PC-3 (cell line): ENCODE results near the gene HDAC1.

Experiments
- EZH2 ChIP-seq: fragments of 300-600 bp; sonication (generic); IDR thresholded peaks from one replicate; pipeline ENCODE4 v1.6.1; 2017; ENCODE audit warnings: antibody characterized with exemption, mild to moderate bottlenecking, low read length; ENCODE audit not compliant: unreplicated experiment
- EZH2phosphoT487 ChIP-seq: fragments of 300-600 bp; sonication (generic); IDR thresholded peaks from 2 replicates; pipeline ENCODE4 v1.6.1; 2018; ENCODE audit warnings: mild to moderate bottlenecking, antibody characterized with exemption, low read length, borderline replicate concordance
- TF ChIP-seq, protein P1 (sequence below): fragments of 300-600 bp; sonication (generic); conservative IDR thresholded peaks from 2 replicates; pipeline ENCODE4 v1.5.1; 2017; ENCODE audit warnings: antibody characterized with exemption, low read depth, mild to moderate bottlenecking, low read length

DNA sequence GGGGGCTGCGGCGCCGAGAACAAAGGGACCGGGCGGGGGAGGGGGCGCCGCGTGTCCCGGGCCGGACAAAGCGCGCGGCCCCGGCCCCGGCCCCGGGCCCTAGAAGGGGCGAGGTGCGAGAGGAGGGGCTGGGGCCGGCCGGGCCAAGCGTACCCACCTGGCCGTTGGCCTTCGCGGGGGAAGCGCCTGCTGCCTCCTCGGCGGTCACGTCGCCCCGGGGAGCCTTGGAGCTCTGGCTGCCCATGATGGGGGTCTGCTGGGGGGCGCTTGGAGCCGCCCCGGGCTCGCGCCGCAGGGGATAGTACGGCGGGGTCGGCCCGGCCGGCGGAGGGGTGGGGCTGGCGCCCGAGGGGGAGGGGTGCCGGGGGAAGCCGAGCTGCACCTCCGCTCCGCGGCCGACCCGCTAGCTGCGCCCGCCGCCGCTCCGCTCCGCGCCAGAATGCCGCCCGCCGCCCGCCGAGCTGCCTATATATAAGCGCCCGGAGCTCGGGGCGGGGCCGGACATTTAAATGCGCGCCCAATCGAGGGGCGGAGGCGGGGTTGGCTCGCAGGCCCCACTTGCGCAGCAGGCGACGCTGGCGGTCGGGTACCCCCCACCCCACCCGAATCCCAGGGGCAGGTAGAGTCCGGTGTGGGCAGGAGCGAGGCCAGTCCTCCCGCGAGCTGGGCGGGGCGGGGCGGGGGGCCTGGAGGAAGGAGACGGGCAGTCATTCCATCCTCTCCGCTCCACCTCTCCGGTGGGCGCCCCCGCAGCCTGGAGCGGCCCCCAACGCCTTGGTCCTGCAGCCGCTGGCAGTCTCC, 44.1 kb downstream of the HDAC1 start, which contains the start of gene MARCKSL1:
- TF ChIP-seq, protein P1, sequence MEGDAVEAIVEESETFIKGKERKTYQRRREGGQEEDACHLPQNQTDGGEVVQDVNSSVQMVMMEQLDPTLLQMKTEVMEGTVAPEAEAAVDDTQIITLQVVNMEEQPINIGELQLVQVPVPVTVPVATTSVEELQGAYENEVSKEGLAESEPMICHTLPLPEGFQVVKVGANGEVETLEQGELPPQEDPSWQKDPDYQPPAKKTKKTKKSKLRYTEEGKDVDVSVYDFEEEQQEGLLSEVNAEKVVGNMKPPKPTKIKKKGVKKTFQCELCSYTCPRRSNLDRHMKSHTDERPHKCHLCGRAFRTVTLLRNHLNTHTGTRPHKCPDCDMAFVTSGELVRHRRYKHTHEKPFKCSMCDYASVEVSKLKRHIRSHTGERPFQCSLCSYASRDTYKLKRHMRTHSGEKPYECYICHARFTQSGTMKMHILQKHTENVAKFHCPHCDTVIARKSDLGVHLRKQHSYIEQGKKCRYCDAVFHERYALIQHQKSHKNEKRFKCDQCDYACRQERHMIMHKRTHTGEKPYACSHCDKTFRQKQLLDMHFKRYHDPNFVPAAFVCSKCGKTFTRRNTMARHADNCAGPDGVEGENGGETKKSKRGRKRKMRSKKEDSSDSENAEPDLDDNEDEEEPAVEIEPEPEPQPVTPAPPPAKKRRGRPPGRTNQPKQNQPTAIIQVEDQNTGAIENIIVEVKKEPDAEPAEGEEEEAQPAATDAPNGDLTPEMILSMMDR: no peak
- TF ChIP-seq EZH2phosphoT487: no peak
- TF ChIP-seq EZH2: no peak
